Neural crest cell (in vitro differentiated cells): Measurements from ENCODE around the gene AGBL5. TPM values are rescaled to one million over a fixed set of nuclear protein-coding genes. Genes with fewer than 3 reads are reported as not detected.
"Not testable (repeated sequence)": the region's sequence is repeated elsewhere in the genome, so short reads cannot be mapped to it uniquely, and the experiment has no call there.

ENCODE experiments used
- DNase-seq: peaks from one replicate; pipeline ENCODE4 v3.0.0; 2021; ENCODE audit warnings: low read depth, mixed read lengths, low spot score
- H3K27ac Mint-ChIP-seq: one replicate; pipeline ENCODE4 v1.8.0; 2021; ENCODE audit warnings: mild to moderate bottlenecking, mixed read lengths; ENCODE audit not compliant: unreplicated experiment
- H3K27me3 Mint-ChIP-seq: 2 replicates; pipeline ENCODE4 v1.8.0; 2021; ENCODE audit warnings: low read depth, mild to moderate bottlenecking, mixed read lengths
- H3K36me3 Mint-ChIP-seq: 2 replicates; pipeline ENCODE4 v1.8.0; 2021; ENCODE audit warnings: low read depth, mild to moderate bottlenecking, mixed read lengths
- H3K4me1 Mint-ChIP-seq: 2 replicates; pipeline ENCODE4 v1.8.0; 2021; ENCODE audit warnings: mixed read lengths
- H3K4me3 Mint-ChIP-seq: one replicate; pipeline ENCODE4 v1.8.0; 2021; ENCODE audit warnings: mild to moderate bottlenecking, mixed read lengths
- H3K9me3 Mint-ChIP-seq: 2 replicates; pipeline ENCODE4 v1.8.0; 2021; ENCODE audit warnings: mixed read lengths
- total RNA-seq: library from RNA; stranded (reverse); gene quantifications from 2 replicates; pipeline ENCODE4 v1.2.1, GENCODE V29; 2021
- TF ChIP-seq, protein P1 (sequence below): fragments of 200-600 bp; sonication (generic); conservative IDR thresholded peaks from 2 replicates; pipeline ENCODE4 v1.5.0; 2021; ENCODE audit warnings: antibody characterized with exemption, mild to moderate bottlenecking

AGBL5 gene
- total RNA-seq, 1 donor from 2014 or later: 67.2 TPM

DNA sequence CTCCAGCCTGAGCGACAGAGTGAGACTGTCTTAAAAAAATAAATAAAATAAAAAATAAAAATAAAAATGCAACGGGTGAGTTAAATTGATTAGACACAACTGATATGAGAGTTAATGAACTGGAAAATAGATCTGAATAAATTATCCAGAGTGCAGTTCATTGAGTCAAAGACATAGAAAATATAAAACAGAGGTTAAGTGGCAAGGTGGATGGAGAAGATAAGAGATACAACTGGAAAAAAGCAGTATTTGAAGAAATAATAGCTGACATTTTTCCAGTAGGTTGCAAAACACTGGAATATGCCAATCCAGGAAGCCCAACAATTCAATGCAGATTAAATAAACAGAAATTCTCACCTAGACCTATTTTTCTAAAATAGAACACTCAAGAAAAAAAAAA is 56.8 kb downstream of the AGBL5 start:
- no peak overlapping the region for H3K4me3 Mint-ChIP-seq
- H3K36me3 Mint-ChIP-seq: no peaks in the 10 kb centered on the region
- no peak for DNase-seq
- no peak overlapping the region for H3K27ac Mint-ChIP-seq
- H3K27me3 Mint-ChIP-seq: peaks cover 9% of the 10 kb centered on the region
- H3K4me1 Mint-ChIP-seq: no peaks in the 10 kb centered on the region
- no peaks in the 10 kb centered on the region for H3K9me3 Mint-ChIP-seq
- TF ChIP-seq, protein P1, sequence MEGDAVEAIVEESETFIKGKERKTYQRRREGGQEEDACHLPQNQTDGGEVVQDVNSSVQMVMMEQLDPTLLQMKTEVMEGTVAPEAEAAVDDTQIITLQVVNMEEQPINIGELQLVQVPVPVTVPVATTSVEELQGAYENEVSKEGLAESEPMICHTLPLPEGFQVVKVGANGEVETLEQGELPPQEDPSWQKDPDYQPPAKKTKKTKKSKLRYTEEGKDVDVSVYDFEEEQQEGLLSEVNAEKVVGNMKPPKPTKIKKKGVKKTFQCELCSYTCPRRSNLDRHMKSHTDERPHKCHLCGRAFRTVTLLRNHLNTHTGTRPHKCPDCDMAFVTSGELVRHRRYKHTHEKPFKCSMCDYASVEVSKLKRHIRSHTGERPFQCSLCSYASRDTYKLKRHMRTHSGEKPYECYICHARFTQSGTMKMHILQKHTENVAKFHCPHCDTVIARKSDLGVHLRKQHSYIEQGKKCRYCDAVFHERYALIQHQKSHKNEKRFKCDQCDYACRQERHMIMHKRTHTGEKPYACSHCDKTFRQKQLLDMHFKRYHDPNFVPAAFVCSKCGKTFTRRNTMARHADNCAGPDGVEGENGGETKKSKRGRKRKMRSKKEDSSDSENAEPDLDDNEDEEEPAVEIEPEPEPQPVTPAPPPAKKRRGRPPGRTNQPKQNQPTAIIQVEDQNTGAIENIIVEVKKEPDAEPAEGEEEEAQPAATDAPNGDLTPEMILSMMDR: no peak

DNA sequence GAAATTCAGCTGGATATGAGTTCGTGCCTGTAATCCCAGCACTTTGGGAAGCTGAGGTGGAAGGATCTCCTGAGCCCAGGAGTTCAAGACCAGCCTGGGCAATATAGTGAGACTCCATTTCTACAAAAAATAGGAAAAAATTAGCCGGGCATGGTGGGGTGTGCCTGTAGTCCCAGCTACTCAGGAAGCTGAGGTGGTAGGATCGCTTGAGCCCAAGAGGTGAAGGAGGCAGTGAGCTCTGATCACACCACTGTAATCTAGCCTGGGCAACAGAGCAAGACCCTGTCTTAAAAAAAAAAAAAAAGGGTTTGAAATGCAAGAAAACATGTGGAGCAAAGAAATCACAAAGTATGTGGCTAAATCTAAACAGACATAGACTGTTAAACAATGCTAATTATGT is 57.6 kb downstream of the AGBL5 start:
- H3K36me3 Mint-ChIP-seq: no peaks in the 10 kb centered on the region
- H3K27me3 Mint-ChIP-seq: peaks cover 12% of the 10 kb centered on the region
- no peaks in the 10 kb centered on the region for H3K4me1 Mint-ChIP-seq
- H3K27ac Mint-ChIP-seq: no peak overlapping the region
- H3K9me3 Mint-ChIP-seq: no peaks in the 10 kb centered on the region
- H3K4me3 Mint-ChIP-seq: no peak overlapping the region
- no peak for DNase-seq
- TF ChIP-seq, protein P1: no peak

DNA sequence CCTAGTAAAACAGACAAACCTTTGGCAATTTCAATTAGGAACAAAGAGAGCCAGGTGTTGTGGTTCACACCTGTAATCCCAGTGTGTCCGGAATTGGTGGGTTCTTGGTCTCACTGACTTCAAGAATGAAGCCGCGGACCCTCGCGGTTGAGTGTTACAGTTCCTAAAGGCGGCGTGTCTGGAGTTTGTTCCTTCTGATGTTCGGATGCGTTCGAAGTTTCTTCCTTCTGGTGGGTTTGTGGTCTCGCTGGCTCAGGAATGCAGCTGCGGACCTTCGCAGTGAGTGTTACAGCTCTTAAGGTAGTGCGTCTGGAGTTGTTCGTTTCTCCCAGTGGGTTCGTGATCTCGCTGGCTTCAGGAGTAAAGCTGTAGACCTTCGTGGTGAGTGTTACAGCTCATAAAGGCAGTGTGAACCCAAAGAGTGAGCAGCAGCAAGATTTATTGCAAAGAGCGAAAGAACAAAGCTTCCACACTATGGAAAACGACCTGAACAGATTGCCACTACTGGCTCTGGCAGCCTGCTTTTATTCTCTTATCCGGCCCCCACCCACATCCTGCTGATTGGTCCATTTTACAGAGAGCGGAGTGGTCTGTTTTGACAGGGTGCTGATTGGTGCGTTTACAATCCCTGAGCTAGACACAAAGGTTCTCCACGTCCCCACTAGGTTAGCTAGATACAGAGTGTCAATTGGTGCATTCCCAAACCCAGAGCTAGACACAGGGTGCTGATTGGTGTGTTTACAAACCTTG is 59.3 kb downstream of the AGBL5 start:
- H3K27ac Mint-ChIP-seq, H3K4me1 Mint-ChIP-seq, H3K9me3 Mint-ChIP-seq, H3K36me3 Mint-ChIP-seq, H3K4me3 Mint-ChIP-seq, DNase-seq: not testable (repeated sequence)
- H3K27me3 Mint-ChIP-seq: peaks cover 23% of the 10 kb centered on the region

DNA sequence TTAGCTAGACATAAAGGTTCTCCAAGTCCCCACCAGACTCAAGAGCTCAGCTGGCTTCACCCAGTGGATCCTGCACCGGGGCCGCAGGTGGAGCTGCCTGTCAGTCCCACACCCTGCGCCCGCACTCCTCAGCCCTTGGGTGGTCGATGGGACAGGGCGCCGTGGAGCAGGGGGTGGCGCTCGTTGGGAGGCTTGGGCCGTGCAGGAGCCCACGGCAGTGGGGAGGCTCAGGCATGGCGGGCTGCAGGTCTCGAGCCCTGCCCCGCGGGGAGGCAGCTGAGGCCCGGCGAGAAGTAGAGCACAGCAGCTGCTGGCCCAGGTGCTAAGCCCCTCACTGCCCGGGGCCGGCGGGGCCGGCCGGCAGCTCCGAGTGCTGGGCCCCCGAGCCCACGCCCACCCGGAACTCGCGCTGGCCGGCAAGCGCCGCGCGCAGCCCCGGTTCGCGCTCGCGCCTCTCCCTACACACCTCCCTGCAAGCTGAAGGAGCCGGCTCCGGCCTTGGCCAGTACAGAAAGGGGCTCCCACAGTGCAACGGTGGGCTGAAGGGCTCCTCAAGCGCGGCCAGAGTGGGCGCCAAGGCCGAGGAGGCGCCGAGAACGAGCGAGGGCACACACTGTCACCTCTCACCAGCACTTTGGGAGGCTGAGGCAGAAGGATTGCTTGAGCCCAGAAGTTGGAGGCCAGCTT is 60.1 kb downstream of the AGBL5 start:
- not testable (repeated sequence) for H3K36me3 Mint-ChIP-seq, DNase-seq, H3K4me1 Mint-ChIP-seq, H3K27ac Mint-ChIP-seq, H3K4me3 Mint-ChIP-seq, H3K9me3 Mint-ChIP-seq
- H3K27me3 Mint-ChIP-seq: peaks cover 20% of the 10 kb centered on the region

DNA sequence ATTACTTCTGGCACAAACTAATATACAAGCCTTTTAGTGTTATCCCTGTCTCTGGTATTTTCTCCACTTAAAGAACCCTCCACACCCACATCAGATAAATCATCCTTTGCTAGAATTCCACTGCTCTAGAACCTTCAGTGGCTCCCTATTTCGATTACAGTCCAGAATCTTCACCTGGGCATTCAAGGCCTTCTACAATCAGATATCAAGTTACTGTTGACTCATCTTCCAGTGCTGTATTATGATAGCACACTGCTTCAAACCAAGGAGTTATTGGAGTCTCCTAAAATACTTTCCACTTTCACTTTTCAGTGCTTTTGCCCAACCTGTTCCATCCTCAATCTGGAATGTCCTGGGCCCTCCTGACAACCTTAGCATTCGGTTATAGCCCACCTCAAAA is 64.1 kb downstream of the AGBL5 start:
- H3K9me3 Mint-ChIP-seq: no peaks in the 10 kb centered on the region
- H3K4me1 Mint-ChIP-seq: peaks cover 9% of the 10 kb centered on the region
- no peaks in the 10 kb centered on the region for H3K36me3 Mint-ChIP-seq
- H3K27ac Mint-ChIP-seq: no peak overlapping the region
- TF ChIP-seq, protein P1: no peak
- no peak for DNase-seq
- no peak overlapping the region for H3K4me3 Mint-ChIP-seq
- peaks cover 52% of the 10 kb centered on the region for H3K27me3 Mint-ChIP-seq

DNA sequence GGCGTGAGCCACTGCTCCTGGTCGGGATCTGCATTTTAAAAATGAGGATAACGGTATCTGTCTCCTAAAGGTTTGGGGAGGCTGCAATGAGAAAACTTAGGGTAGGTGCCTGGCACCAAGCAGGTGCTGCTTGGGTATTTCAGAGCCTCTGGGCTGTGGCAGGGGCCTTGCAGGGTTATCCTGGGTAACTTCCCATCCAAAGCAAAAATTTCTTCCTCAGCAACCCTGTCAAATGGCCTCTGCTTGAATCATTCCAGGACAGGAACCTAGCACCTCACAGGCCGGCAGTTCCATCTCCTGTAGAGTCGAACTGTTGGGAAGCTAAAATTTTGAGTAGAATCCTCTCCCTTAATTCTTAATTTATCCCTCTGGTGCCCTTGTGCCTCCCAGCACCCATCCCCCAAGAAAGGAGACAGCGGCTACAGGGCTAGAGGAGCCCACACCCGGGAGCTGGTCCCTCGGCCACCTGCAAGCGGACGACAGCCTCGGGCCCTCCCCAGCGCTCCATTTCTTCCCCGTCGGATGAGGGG is 66.6 kb downstream of the AGBL5 start:
- Mint-ChIP-seq H3K9me3 (no peaks in the 10 kb centered on the region), H3K27ac (no peak overlapping the region), H3K36me3 (no peaks in the 10 kb centered on the region), H3K4me1 (peaks cover 11% of the 10 kb centered on the region), H3K27me3 (peaks cover 74% of the 10 kb centered on the region), H3K4me3 (no peak overlapping the region)
- TF ChIP-seq, protein P1: no peak
- no peak for DNase-seq
